Measurements from ENCODE around the gene SALL3.
"Not testable (repeated sequence)": the region's sequence is repeated elsewhere in the genome, so short reads cannot be mapped to it uniquely, and the experiment has no call there.

The SALL3 gene

GRCh38 chr18:78939734-78940494 lies 39.7 kb upstream of the SALL3 start:
- Histone ChIP-seq H3K14ac (ENCODE audit: low read length) (no peak overlapping the region), H4K91ac (ENCODE audit: low read depth, low read length) (no peak overlapping the region)

DNA sequence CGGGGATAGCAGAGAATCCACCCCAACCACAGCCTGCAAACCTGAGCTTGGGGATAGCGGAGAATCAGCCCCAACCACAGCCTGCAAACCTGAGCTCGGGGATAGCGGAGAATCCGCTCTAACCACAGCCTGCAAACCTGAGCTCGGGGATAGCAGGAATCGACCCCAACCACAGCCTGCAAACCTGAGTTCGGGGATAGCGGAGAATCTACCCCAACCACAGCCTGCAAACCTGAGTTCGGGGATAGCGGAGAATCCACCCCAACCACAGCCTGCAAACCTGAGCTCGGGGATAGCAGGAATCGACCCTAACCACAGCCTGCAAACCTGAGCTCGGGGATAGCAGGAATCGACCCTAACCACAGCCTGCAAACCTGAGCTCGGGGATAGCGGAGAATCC lies 37.4 kb upstream of the SALL3 start:
- not testable (repeated sequence) for H3K4me3 ChIP-seq (ENCODE audit: low read depth, low read length); H3K23ac ChIP-seq (ENCODE audit: low read length); H4K91ac ChIP-seq (ENCODE audit: low read depth, low read length); H4K8ac ChIP-seq (ENCODE audit: low read depth, low read length); H3K36me3 ChIP-seq (ENCODE audit: control insufficient read depth in 1 of 2, insufficient read depth in 2 of 2, low read length in 2 of 2); H4K12ac ChIP-seq (ENCODE audit: low read depth, low read length); H3K18ac ChIP-seq (ENCODE audit: low read length); H3K27ac ChIP-seq (ENCODE audit: low read depth, low read length); H2BK5ac ChIP-seq (ENCODE audit: low read depth, low read length, poor library complexity); H2AK5ac ChIP-seq (ENCODE audit: low read length); H3K4me1 ChIP-seq (ENCODE audit: control insufficient read depth in 1 of 2, insufficient read depth in 2 of 2, low read length in 2 of 2); H3K79me2 ChIP-seq (ENCODE audit: control insufficient read depth, insufficient read depth, low read length, poor library complexity); H3K9ac ChIP-seq (ENCODE audit: low read length); DNase-seq; H2AFZ ChIP-seq (ENCODE audit: insufficient read depth, low read length, poor library complexity); H2BK120ac ChIP-seq (ENCODE audit: insufficient read depth, low read length, poor library complexity); H3K14ac ChIP-seq (ENCODE audit: low read length); H3K4me2 ChIP-seq (ENCODE audit: low read length); H3K4ac ChIP-seq (ENCODE audit: low read depth, low read length); H3K27me3 ChIP-seq (ENCODE audit: insufficient read depth, low read length); H3K9me3 ChIP-seq (ENCODE audit: insufficient read depth, low read depth, low read length); H2BK12ac ChIP-seq (ENCODE audit: low read length); H3K79me1 ChIP-seq (ENCODE audit: low read length)
- WGBS (ENCODE audit: extremely low coverage, insufficient coverage, insufficient read length): no CpG with 5 or more reads among the region's 17 CpGs

More at GRCh38 chr18:78939734-78940494, 39.7 kb upstream of the SALL3 start:
- Histone ChIP-seq H4K8ac (ENCODE audit: low read depth, low read length) (no peak overlapping the region), H3K4ac (ENCODE audit: low read depth, low read length) (no peak overlapping the region), H2BK5ac (ENCODE audit: low read depth, low read length, poor library complexity) (no peak overlapping the region), H3K4me3 (ENCODE audit: low read depth, low read length) (no peak overlapping the region), H2BK12ac (ENCODE audit: low read length) (no peak overlapping the region), H3K4me2 (ENCODE audit: low read length) (no peak overlapping the region), H3K27me3 (ENCODE audit: insufficient read depth, low read length) (no peaks in the 10 kb centered on the region), H2AK5ac (ENCODE audit: low read length) (no peak overlapping the region), H2BK120ac (ENCODE audit: insufficient read depth, low read length, poor library complexity) (no peak overlapping the region), H3K9me3 (ENCODE audit: insufficient read depth, low read depth, low read length) (peaks cover 6% of the 10 kb centered on the region), H3K4me1 (ENCODE audit: control insufficient read depth in 1 of 2, insufficient read depth in 2 of 2, low read length in 2 of 2) (no peaks in the 10 kb centered on the region), H3K36me3 (ENCODE audit: control insufficient read depth in 1 of 2, insufficient read depth in 2 of 2, low read length in 2 of 2) (no peaks in the 10 kb centered on the region), H3K18ac (ENCODE audit: low read length) (no peak overlapping the region), H3K23ac (ENCODE audit: low read length) (no peak overlapping the region), H3K79me1 (ENCODE audit: low read length) (no peaks in the 10 kb centered on the region), H3K79me2 (ENCODE audit: control insufficient read depth, insufficient read depth, low read length, poor library complexity) (no peaks in the 10 kb centered on the region), H2AFZ (ENCODE audit: insufficient read depth, low read length, poor library complexity) (no peak overlapping the region), H4K12ac (ENCODE audit: low read depth, low read length) (no peak overlapping the region), H3K27ac (ENCODE audit: low read depth, low read length) (no peak overlapping the region), H3K9ac (ENCODE audit: low read length) (no peak overlapping the region)
- DNase-seq: no peak
- WGBS (ENCODE audit: extremely low coverage, insufficient coverage, insufficient read length): no CpG with 5 or more reads among the region's 23 CpGs

DNA sequence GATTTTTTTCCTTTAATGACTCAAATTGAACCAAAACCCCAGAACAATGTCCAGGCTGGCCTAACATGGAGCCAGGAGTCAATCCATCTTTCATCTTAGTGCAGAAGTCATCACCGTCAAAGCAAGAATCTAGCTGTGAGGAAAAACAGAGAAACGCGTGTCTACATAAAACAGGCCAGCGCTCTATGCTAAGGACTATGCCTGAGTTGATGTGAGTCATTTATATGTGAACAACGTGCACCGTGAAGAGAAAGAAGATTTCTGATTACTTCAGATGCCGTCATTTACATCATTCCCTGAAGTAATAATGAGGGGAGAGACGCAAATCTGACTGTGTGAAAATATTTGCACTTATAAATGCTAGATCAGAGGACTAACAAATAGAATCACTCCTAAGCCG lies 34.0 kb upstream of the SALL3 start:
- H3K27me3 ChIP-seq (ENCODE audit: insufficient read depth, low read length): no peaks in the 10 kb centered on the region
- no peaks in the 10 kb centered on the region for H3K79me1 ChIP-seq (ENCODE audit: low read length)
- DNase-seq: no peak
- no peak overlapping the region for H4K91ac ChIP-seq (ENCODE audit: low read depth, low read length)
- no peak overlapping the region for H3K4me2 ChIP-seq (ENCODE audit: low read length)
- no peak overlapping the region for H3K23ac ChIP-seq (ENCODE audit: low read length)
- no CpG with 5 or more reads among the region's 9 CpGs for WGBS (ENCODE audit: extremely low coverage, insufficient coverage, insufficient read length)
- no peak overlapping the region for H3K4ac ChIP-seq (ENCODE audit: low read depth, low read length)
- no peak overlapping the region for H2BK12ac ChIP-seq (ENCODE audit: low read length)
- H3K4me1 ChIP-seq (ENCODE audit: control insufficient read depth in 1 of 2, insufficient read depth in 2 of 2, low read length in 2 of 2): no peaks in the 10 kb centered on the region
- H3K36me3 ChIP-seq (ENCODE audit: control insufficient read depth in 1 of 2, insufficient read depth in 2 of 2, low read length in 2 of 2): no peaks in the 10 kb centered on the region
- H3K79me2 ChIP-seq (ENCODE audit: control insufficient read depth, insufficient read depth, low read length, poor library complexity): no peaks in the 10 kb centered on the region
- H2BK5ac ChIP-seq (ENCODE audit: low read depth, low read length, poor library complexity): no peak overlapping the region
- no peak overlapping the region for H2AK5ac ChIP-seq (ENCODE audit: low read length)
- H3K4me3 ChIP-seq (ENCODE audit: low read depth, low read length): no peak overlapping the region
- no peak overlapping the region for H3K9ac ChIP-seq (ENCODE audit: low read length)
- H4K8ac ChIP-seq (ENCODE audit: low read depth, low read length): no peak overlapping the region
- no peak overlapping the region for H3K27ac ChIP-seq (ENCODE audit: low read depth, low read length)
- H3K9me3 ChIP-seq (ENCODE audit: insufficient read depth, low read depth, low read length): peaks cover 6% of the 10 kb centered on the region
- no peak overlapping the region for H4K12ac ChIP-seq (ENCODE audit: low read depth, low read length)
- H2AFZ ChIP-seq (ENCODE audit: insufficient read depth, low read length, poor library complexity): no peak overlapping the region
- no peak overlapping the region for H3K14ac ChIP-seq (ENCODE audit: low read length)
- H2BK120ac ChIP-seq (ENCODE audit: insufficient read depth, low read length, poor library complexity): no peak overlapping the region
- no peak overlapping the region for H3K18ac ChIP-seq (ENCODE audit: low read length)

DNA sequence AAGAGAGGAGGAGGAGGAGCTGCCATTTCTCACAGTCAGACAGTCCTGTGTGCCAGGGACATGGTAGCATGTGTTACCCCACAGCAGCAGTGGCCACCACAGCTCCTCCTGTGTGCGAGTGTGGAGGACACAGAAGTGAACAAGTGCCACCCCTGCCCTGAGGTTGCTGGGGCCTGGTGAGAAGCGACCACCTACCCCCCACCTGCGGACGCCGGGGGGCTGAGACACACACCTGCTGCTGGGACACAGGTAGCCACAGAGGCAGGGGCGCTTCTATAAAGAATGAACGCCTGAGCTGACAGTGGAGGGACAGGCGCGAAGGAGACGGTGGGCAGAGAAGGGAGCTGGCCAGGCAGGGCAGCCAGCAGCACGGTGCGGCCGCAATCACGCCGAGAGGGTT lies 32.3 kb upstream of the SALL3 start:
- no peak overlapping the region for H2AFZ ChIP-seq (ENCODE audit: insufficient read depth, low read length, poor library complexity)
- no peak overlapping the region for H3K23ac ChIP-seq (ENCODE audit: low read length)
- no peaks in the 10 kb centered on the region for H3K36me3 ChIP-seq (ENCODE audit: control insufficient read depth in 1 of 2, insufficient read depth in 2 of 2, low read length in 2 of 2)
- no peak overlapping the region for H3K4ac ChIP-seq (ENCODE audit: low read depth, low read length)
- H3K14ac ChIP-seq (ENCODE audit: low read length): no peak overlapping the region
- no peak overlapping the region for H4K12ac ChIP-seq (ENCODE audit: low read depth, low read length)
- H2BK12ac ChIP-seq (ENCODE audit: low read length): peak overlapping the region; percentile 4
- H4K91ac ChIP-seq (ENCODE audit: low read depth, low read length): no peak overlapping the region
- no peak for DNase-seq
- H3K9ac ChIP-seq (ENCODE audit: low read length): no peak overlapping the region
- no peaks in the 10 kb centered on the region for H3K27me3 ChIP-seq (ENCODE audit: insufficient read depth, low read length)
- no peak overlapping the region for H2BK120ac ChIP-seq (ENCODE audit: insufficient read depth, low read length, poor library complexity)
- H4K8ac ChIP-seq (ENCODE audit: low read depth, low read length): no peak overlapping the region
- H3K27ac ChIP-seq (ENCODE audit: low read depth, low read length): no peak overlapping the region
- WGBS (ENCODE audit: extremely low coverage, insufficient coverage, insufficient read length): no CpG with 5 or more reads among the region's 15 CpGs
- H3K4me2 ChIP-seq (ENCODE audit: low read length): no peak overlapping the region
- no peak overlapping the region for H2BK5ac ChIP-seq (ENCODE audit: low read depth, low read length, poor library complexity)
- no peak overlapping the region for H2AK5ac ChIP-seq (ENCODE audit: low read length)
- H3K18ac ChIP-seq (ENCODE audit: low read length): no peak overlapping the region
- no peaks in the 10 kb centered on the region for H3K79me1 ChIP-seq (ENCODE audit: low read length)
- no peaks in the 10 kb centered on the region for H3K79me2 ChIP-seq (ENCODE audit: control insufficient read depth, insufficient read depth, low read length, poor library complexity)
- H3K9me3 ChIP-seq (ENCODE audit: insufficient read depth, low read depth, low read length): peaks cover 7% of the 10 kb centered on the region
- no peak overlapping the region for H3K4me3 ChIP-seq (ENCODE audit: low read depth, low read length)
- H3K4me1 ChIP-seq (ENCODE audit: control insufficient read depth in 1 of 2, insufficient read depth in 2 of 2, low read length in 2 of 2): no peaks in the 10 kb centered on the region

Data from trophoblast cell (in vitro differentiated cells and primary cell).